ENCODE results near the gene MYO1F.

DNA sequence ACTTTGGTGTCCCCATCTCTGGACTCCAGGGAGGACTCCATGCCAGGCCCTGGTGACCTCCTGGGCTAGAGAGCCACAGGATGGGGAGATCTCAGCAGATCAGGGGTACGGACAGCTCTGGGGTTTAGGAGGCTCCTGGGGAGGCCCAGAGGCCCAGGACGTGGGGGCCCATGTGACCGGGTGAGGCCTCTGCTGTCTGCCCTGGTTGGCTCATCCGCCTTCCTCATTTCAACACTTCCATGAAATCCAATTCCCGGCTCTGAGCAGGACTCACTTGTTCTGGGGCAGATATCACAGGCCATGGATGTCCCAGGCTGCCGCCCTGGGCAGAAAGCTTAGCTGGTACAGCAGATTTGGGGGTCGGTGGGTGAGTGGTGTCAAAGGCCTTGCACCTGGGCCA is 73.7 kb downstream of the MYO1F start:
- no peak for TF ChIP-seq POLR2A (IDR thresholded peaks at IDR 0.05)
- TF ChIP-seq, protein P1, sequence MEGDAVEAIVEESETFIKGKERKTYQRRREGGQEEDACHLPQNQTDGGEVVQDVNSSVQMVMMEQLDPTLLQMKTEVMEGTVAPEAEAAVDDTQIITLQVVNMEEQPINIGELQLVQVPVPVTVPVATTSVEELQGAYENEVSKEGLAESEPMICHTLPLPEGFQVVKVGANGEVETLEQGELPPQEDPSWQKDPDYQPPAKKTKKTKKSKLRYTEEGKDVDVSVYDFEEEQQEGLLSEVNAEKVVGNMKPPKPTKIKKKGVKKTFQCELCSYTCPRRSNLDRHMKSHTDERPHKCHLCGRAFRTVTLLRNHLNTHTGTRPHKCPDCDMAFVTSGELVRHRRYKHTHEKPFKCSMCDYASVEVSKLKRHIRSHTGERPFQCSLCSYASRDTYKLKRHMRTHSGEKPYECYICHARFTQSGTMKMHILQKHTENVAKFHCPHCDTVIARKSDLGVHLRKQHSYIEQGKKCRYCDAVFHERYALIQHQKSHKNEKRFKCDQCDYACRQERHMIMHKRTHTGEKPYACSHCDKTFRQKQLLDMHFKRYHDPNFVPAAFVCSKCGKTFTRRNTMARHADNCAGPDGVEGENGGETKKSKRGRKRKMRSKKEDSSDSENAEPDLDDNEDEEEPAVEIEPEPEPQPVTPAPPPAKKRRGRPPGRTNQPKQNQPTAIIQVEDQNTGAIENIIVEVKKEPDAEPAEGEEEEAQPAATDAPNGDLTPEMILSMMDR (IDR thresholded peaks at IDR 0.05), result no peak
